K562 (cell line): ENCODE measurements around the gene MRPS18B. TPM values are rescaled to one million over a fixed set of nuclear protein-coding genes. Genes with fewer than 3 reads are reported as not detected.
A peak's percentile ranks its signal among the peaks of the same experiment; 100 is the strongest.

Source experiments
- ATF6 ChIP-seq: sonication (generic); formaldehyde crosslinking; IDR thresholded peaks from 2 replicates; pipeline ENCODE4 v1.4.0; 2020; ENCODE audit warnings: mild to moderate bottlenecking, missing genetic modification reagents
- BRF2 ChIP-seq: IDR thresholded peaks from 3 replicates; pipeline ENCODE4 v1.6.1; 2011; ENCODE audit warnings: borderline replicate concordance, mild to moderate bottlenecking; ENCODE audit not compliant: insufficient read length, insufficient read depth
- DPF2 ChIP-seq: fragments of 450-650 bp; IDR thresholded peaks from 2 replicates; pipeline ENCODE4 v1.6.1; 2016
- EZH2 ChIP-seq: IDR thresholded peaks from 2 replicates; pipeline ENCODE4 v1.6.1; 2012; ENCODE audit warnings: low read depth, mild to moderate bottlenecking, inconsistent platforms, low read length, borderline replicate concordance
- ILF3 ChIP-seq: fragments of 450-650 bp; IDR thresholded peaks from 2 replicates; pipeline ENCODE4 v1.6.1; 2018; ENCODE audit warnings: antibody characterized with exemption, mild to moderate bottlenecking, moderate library complexity, borderline replicate concordance
- MEIS2 ChIP-seq: fragments of 450-650 bp; IDR thresholded peaks from 2 replicates; pipeline ENCODE4 v1.6.1; 2014; ENCODE audit warnings: mild to moderate bottlenecking; ENCODE audit not compliant: partially characterized antibody
- MIER1 ChIP-seq: fragments of 450-650 bp; IDR thresholded peaks from 2 replicates; pipeline ENCODE4 v1.6.1; 2016; ENCODE audit warnings: antibody characterized with exemption, mild to moderate bottlenecking, low read depth
- NBN ChIP-seq: fragments of 450-650 bp; IDR thresholded peaks from 2 replicates; pipeline ENCODE4 v1.6.1; 2016; ENCODE audit warnings: low read depth, mild to moderate bottlenecking
- NFE2L1 ChIP-seq: fragments of 450-650 bp; IDR thresholded peaks from 2 replicates; pipeline ENCODE4 v1.6.1; 2016; ENCODE audit warnings: missing genetic modification characterization, low read depth, mild to moderate bottlenecking, missing compliant biosample characterization, moderate library complexity, borderline replicate concordance
- PCBP2 ChIP-seq: fragments of 200-400 bp; formaldehyde crosslinking; IDR thresholded peaks from 2 replicates; pipeline ENCODE4 v1.6.1; 2018; ENCODE audit warnings: low read length, low read depth, mild to moderate bottlenecking, moderate library complexity; ENCODE audit not compliant: poor library complexity, severe bottlenecking
- RAD21 ChIP-seq, 2 experiments: fragments of 250-450 bp in 1 of 2; fragments of 450-650 bp in 1 of 2; sonication (Bioruptor Pico) in 1 of 2; formaldehyde crosslinking in 1 of 2; IDR thresholded peaks in 1 of 2; conservative IDR thresholded peaks in 1 of 2; 2 replicates each; pipeline versions ENCODE4 v1.4.0 to v1.8.0; 2020 to 2022; ENCODE audit warnings: mild to moderate bottlenecking in 2 of 2, moderate library complexity in 1 of 2
- RBM15 ChIP-seq: fragments of 200-400 bp; formaldehyde crosslinking; IDR thresholded peaks from 2 replicates; pipeline ENCODE4 v1.6.1; 2018; ENCODE audit warnings: mild to moderate bottlenecking, low read length, moderate library complexity; ENCODE audit not compliant: insufficient read depth
- SMAD2 ChIP-seq: fragments of 150-350 bp; IDR thresholded peaks from 2 replicates; pipeline ENCODE4 v1.6.1; 2014; ENCODE audit warnings: low read depth, mild to moderate bottlenecking, low read length
- SMARCA5 ChIP-seq: fragments of 450-650 bp; IDR thresholded peaks from 2 replicates; pipeline ENCODE4 v1.6.1; 2016
- SMARCE1 ChIP-seq: fragments of 450-650 bp; IDR thresholded peaks from 2 replicates; pipeline ENCODE4 v1.7.1; 2016; ENCODE audit warnings: mild to moderate bottlenecking
- SP2 ChIP-seq: IDR thresholded peaks from 2 replicates; pipeline ENCODE4 v1.6.1; 2011; ENCODE audit warnings: mild to moderate bottlenecking, low read depth, low read length, moderate library complexity; ENCODE audit not compliant: poor library complexity, severe bottlenecking; ENCODE audit errors: extremely low read depth
- SRSF1 ChIP-seq: fragments of 200-400 bp; formaldehyde crosslinking; IDR thresholded peaks from 2 replicates; pipeline ENCODE4 v1.6.1; 2017; ENCODE audit warnings: mild to moderate bottlenecking, low read depth, low read length, moderate library complexity
- TBP ChIP-seq: optimal IDR thresholded peaks from 2 replicates; pipeline ENCODE3; 2011; ENCODE audit warnings: low read depth, low read length, improper control_type of control experiment
- ZBTB1 ChIP-seq: sonication (generic); formaldehyde crosslinking; IDR thresholded peaks from 2 replicates; pipeline ENCODE4 v1.8.1; 2023; ENCODE audit warnings: missing genetic modification reagents, low read depth, mild to moderate bottlenecking, borderline replicate concordance
- ZFP91 ChIP-seq: sonication (generic); formaldehyde crosslinking; IDR thresholded peaks from 2 replicates; pipeline ENCODE4 v1.8.0; 2022; ENCODE audit warnings: mild to moderate bottlenecking, missing genetic modification reagents
- ZNF217 ChIP-seq: sonication (generic); formaldehyde crosslinking; IDR thresholded peaks from 2 replicates; pipeline ENCODE4 v1.8.0; 2022; ENCODE audit warnings: mild to moderate bottlenecking, missing genetic modification reagents
- ZNF668 ChIP-seq: fragments of 250-450 bp; sonication (Bioruptor Pico); IDR thresholded peaks from 2 replicates; pipeline ENCODE4 v1.8.0; 2022; ENCODE audit warnings: mild to moderate bottlenecking, inconsistent platforms
- ZNF79 ChIP-seq: fragments of 250-450 bp; sonication (Bioruptor Pico); IDR thresholded peaks from 2 replicates; pipeline ENCODE4 v1.4.0; 2020; ENCODE audit warnings: low read depth, mild to moderate bottlenecking, moderate library complexity
- polyA plus RNA-seq, 8 experiments: library from polyadenylated mRNA; depleted of rRNA in 4 of 8; stranded (reverse) in 5 of 8; unstranded in 3 of 8; fragments of >200 nt; fragmentation: Nextera tagmentation in 2 of 8; fragmentation: Illumina TruSeq in 1 of 8; extraction: Ambion mirVana in 2 of 8; extraction: Trizol in 1 of 8; gene quantifications; 2 replicates each; pipeline versions ENCODE4 v1.2.1 to v1.2.3, GENCODE V29; 2011 to 2014; ENCODE audit warnings: inconsistent platforms in 1 of 8, missing spikeins in 1 of 8
- total RNA-seq, 7 experiments: library from RNA; depleted of rRNA in 6 of 7; stranded (reverse); fragments of >200 nt in 6 of 7; fragmentation: Illumina TruSeq in 2 of 7; extraction: Trizol in 2 of 7; gene quantifications; 2 replicates each; pipeline versions ENCODE4 v1.2.1 to v1.2.3, GENCODE V29; 2011 to 2021; ENCODE audit warnings: low replicate concordance in 1 of 7

The MRPS18B gene
- total and polyA plus RNA-seq, 9 of the 15 experiments (the other 6 are each of a cell fraction or from before 2014, with no cell fraction given): 132 to 383 (median 178) TPM

- TF ChIP-seq EZH2 (no peak), RAD21 (CRISPR knock-in tag; conservative IDR thresholded peaks at IDR 0.05 in 1 of 2, IDR thresholded peaks at IDR 0.05 in 1 of 2) (no peak), SP2 (peak; percentile 40), MIER1 (no peak), ZBTB1 (CRISPR knock-in tag) (no peak; the same call in 1 of the 2 replicates), BRF2 (no peak), NFE2L1 (tag) (no peak), ILF3 (peak; percentile 99), SMAD2 (no peak), ZNF668 (CRISPR knock-in tag) (peak; percentile 43; the same call in 1 of the 2 replicates), NBN (peak; percentile 72; the same call in 1 of the 2 replicates), SMARCA5 (no peak), MEIS2 (no peak), ZNF217 (CRISPR knock-in tag) (no peak), PCBP2 (peak; percentile 54), TBP (no peak), RBM15 (no peak), SRSF1 (no peak), ZFP91 (CRISPR knock-in tag) (no peak), ZNF79 (CRISPR knock-in tag) (peak; percentile 55; the same call in 1 of the 2 replicates), ATF6 (CRISPR knock-in tag) (no peak), SMARCE1 (no peak), DPF2 (no peak; the same call in 1 of the 2 replicates)
Observed at GRCh38 chr6:30616811-30617564, 652 bp upstream of the MRPS18B start, which contains the start of gene PPP1R10 (continued).
